Parathyroid adenoma (tissue), 2 donors: ENCODE results near the gene PRPF18.

Experiments
- H2AFZ ChIP-seq: fragments of 300-600 bp; sonication (generic); one replicate; pipeline ENCODE4 v1.7.0; 2017; ENCODE audit warnings: antibody characterized with exemption, mild to moderate bottlenecking
- H3K27ac ChIP-seq: fragments of 300-600 bp; sonication (generic); one replicate; pipeline ENCODE4 v1.7.0; 2017
- H3K27me3 ChIP-seq: fragments of 300-600 bp; sonication (generic); one replicate; pipeline ENCODE4 v1.7.0; 2017; ENCODE audit warnings: low read length; ENCODE audit not compliant: control insufficient read depth, insufficient read depth
- H3K36me3 ChIP-seq: fragments of 300-600 bp; sonication (generic); one replicate; pipeline ENCODE4 v1.7.0; 2017; ENCODE audit warnings: low read length; ENCODE audit not compliant: control insufficient read depth, insufficient read depth
- H3K4me1 ChIP-seq: fragments of 300-600 bp; sonication (generic); one replicate; pipeline ENCODE4 v1.7.0; 2017; ENCODE audit warnings: control low read depth
- H3K4me2 ChIP-seq: fragments of 300-600 bp; sonication (generic); one replicate; pipeline ENCODE4 v1.7.0; 2017; ENCODE audit warnings: low read length
- H3K4me3 ChIP-seq: fragments of 300-600 bp; sonication (generic); one replicate; pipeline ENCODE4 v1.7.0; 2017; ENCODE audit warnings: low read depth, low read length
- H3K79me2 ChIP-seq: fragments of 300-600 bp; sonication (generic); one replicate; pipeline ENCODE4 v1.7.0; 2017; ENCODE audit warnings: control low read depth
- H3K9ac ChIP-seq: fragments of 300-600 bp; sonication (generic); one replicate; pipeline ENCODE4 v1.7.0; 2017; ENCODE audit warnings: mild to moderate bottlenecking
- H3K9me3 ChIP-seq: fragments of 300-600 bp; sonication (generic); one replicate; pipeline ENCODE4 v1.7.0; 2017; ENCODE audit warnings: low read length; ENCODE audit not compliant: control insufficient read depth
- CTCF ChIP-seq: fragments of 300-600 bp; sonication (generic); IDR thresholded peaks from one replicate; pipeline ENCODE4 v1.7.0; 2017; ENCODE audit warnings: antibody characterized with exemption, mild to moderate bottlenecking
- donor health status: primary hyperparathyroidism.

The PRPF18 gene

DNA sequence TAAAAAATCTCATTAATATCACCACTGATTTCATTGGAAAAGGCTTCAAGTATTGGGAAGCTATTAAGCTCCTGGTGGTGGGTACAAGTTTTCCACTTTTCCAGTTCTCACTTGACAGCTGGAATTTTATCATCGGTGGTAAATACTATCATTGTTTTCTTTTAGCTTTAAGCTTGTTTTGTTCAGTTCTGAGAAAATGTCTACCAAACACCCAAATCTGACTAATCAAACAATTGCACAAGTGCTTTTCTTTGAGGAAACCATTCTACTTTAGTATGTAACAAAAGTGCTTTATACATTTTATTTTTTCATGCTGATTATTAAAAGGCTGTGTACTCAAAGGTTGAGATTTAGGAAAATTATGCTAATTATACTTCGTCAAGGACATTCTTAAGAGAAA lies 7.9 kb downstream of the PRPF18 start:
- Histone ChIP-seq H3K4me3 (no peak overlapping the region), H3K4me1 (no peaks in the 10 kb centered on the region), H3K4me2 (no peak overlapping the region), H2AFZ (no peak overlapping the region), H3K27me3 (no peaks in the 10 kb centered on the region), H3K9me3 (no peaks in the 10 kb centered on the region), H3K27ac (no peak overlapping the region), H3K36me3 (no peaks in the 10 kb centered on the region), H3K9ac (no peak overlapping the region), H3K79me2 (peaks cover 16% of the 10 kb centered on the region)
- TF ChIP-seq CTCF: no peak

DNA sequence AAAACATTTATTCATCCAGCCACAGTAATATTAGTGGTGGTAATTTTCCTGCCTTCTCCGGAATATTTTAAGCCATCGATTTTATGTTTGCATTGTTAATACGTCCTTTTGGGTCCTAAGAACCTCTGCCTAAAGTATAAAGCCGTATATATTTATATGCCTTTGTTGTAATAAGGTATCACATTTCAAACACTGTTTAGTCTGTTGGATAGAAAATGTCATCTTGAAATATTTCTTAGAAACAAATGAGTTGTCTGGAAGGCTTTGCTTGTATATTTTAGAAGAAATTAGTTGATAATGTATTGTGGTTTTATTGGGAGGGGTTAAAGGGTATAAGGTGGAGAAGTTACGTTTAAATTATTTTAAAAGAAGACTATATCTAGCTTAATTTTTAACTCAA lies 11.1 kb downstream of the PRPF18 start:
- H3K4me3 ChIP-seq: no peak overlapping the region
- no peak for TF ChIP-seq CTCF
- H3K79me2 ChIP-seq: peaks cover 10% of the 10 kb centered on the region
- H3K36me3 ChIP-seq: no peaks in the 10 kb centered on the region
- no peaks in the 10 kb centered on the region for H3K9me3 ChIP-seq
- H3K9ac ChIP-seq: no peak overlapping the region
- H3K4me1 ChIP-seq: no peaks in the 10 kb centered on the region
- no peak overlapping the region for H3K27ac ChIP-seq
- H3K27me3 ChIP-seq: no peaks in the 10 kb centered on the region
- H2AFZ ChIP-seq: no peak overlapping the region
- no peak overlapping the region for H3K4me2 ChIP-seq

GRCh38 chr10:13604357-13605040 lies 17.7 kb downstream of the PRPF18 start:
- Histone ChIP-seq H3K4me2 (no peak overlapping the region), H3K4me3 (no peak overlapping the region), H3K79me2 (peaks cover 3% of the 10 kb centered on the region), H3K27ac (no peak overlapping the region), H3K36me3 (no peaks in the 10 kb centered on the region), H2AFZ (no peak overlapping the region), H3K9me3 (no peaks in the 10 kb centered on the region), H3K4me1 (no peaks in the 10 kb centered on the region), H3K9ac (no peak overlapping the region), H3K27me3 (no peaks in the 10 kb centered on the region)
- TF ChIP-seq CTCF: no peak

- H3K4me1 ChIP-seq: no peaks in the 10 kb centered on the region
- no peak overlapping the region for H3K4me3 ChIP-seq
- H3K27me3 ChIP-seq: no peaks in the 10 kb centered on the region
- no peak overlapping the region for H3K9ac ChIP-seq
- no peak overlapping the region for H2AFZ ChIP-seq
- H3K79me2 ChIP-seq: peaks cover 3% of the 10 kb centered on the region
- no peak overlapping the region for H3K27ac ChIP-seq
- no peak for TF ChIP-seq CTCF
- H3K36me3 ChIP-seq: no peaks in the 10 kb centered on the region
- no peak overlapping the region for H3K4me2 ChIP-seq
- H3K9me3 ChIP-seq: no peaks in the 10 kb centered on the region
These were observed 21.6 kb downstream of the PRPF18 start for GRCh38 chr10:13608246-13608853.
